GM21390 (cell line): ENCODE data around the gene PALB2.

ENCODE experiments used
- ATAC-seq: cut with Tn5 transposase; IDR thresholded peaks from one replicate; pipeline ENCODE4 v1.9.1; 2021; ENCODE audit not compliant: unreplicated experiment

The PALB2 gene

GRCh38 chr16:23640931-23641765 is at the start of gene PALB2, which contains the start of gene DCTN5:
Gene PALB2, minus strand, starts transcription at chr16:23641310. Its CDS starts 153 bp downstream, at chr16:23641157.
Gene DCTN5, plus strand, starts transcription at chr16:23641466. Its CDS starts 77 bp downstream, at chr16:23641543.
- ATAC-seq: peak; percentile 93

- no peak for ATAC-seq
Observed at GRCh38 chr16:23689442-23690187, 48.5 kb upstream of the PALB2 start.

- no peak for ATAC-seq
Observed at GRCh38 chr16:23687034-23687808, 46.1 kb upstream of the PALB2 start.

- no peak for ATAC-seq
Observed at GRCh38 chr16:23683487-23683886, 42.4 kb upstream of the PALB2 start.

GRCh38 chr16:23682181-23682580 is 41.1 kb upstream of the PALB2 start:
- ATAC-seq: no peak

GRCh38 chr16:23679986-23680336 is 38.9 kb upstream of the PALB2 start:
- ATAC-seq: no peak

- ATAC-seq: no peak
Observed at GRCh38 chr16:23679274-23679985, 38.3 kb upstream of the PALB2 start.

- peak; percentile 85 for ATAC-seq
Observed at GRCh38 chr16:23678430-23679273, 37.5 kb upstream of the PALB2 start, which contains the start of gene PLK1. Gene PLK1, plus strand, starts transcription at chr16:23678889. Its CDS starts 44 bp downstream, at chr16:23678933.

GRCh38 chr16:23676924-23677480 is 35.9 kb upstream of the PALB2 start:
- ATAC-seq: no peak

- no peak for ATAC-seq
Observed at GRCh38 chr16:23673971-23674614, 33.0 kb upstream of the PALB2 start.

- ATAC-seq: peak; percentile 94
Observed at GRCh38 chr16:23670137-23670776, 29.1 kb upstream of the PALB2 start.

GRCh38 chr16:23668873-23669272 is 27.8 kb upstream of the PALB2 start:
- no peak for ATAC-seq

- ATAC-seq: no peak
Observed at GRCh38 chr16:23668225-23668624, 27.1 kb upstream of the PALB2 start.

GRCh38 chr16:23667355-23667659 is 26.2 kb upstream of the PALB2 start:
- ATAC-seq: no peak

GRCh38 chr16:23666571-23667354 is 25.7 kb upstream of the PALB2 start:
- ATAC-seq: no peak

- ATAC-seq: no peak
Observed at GRCh38 chr16:23663918-23664317, 22.8 kb upstream of the PALB2 start.

GRCh38 chr16:23651943-23652468 is 10.9 kb upstream of the PALB2 start:
- ATAC-seq: no peak
